NCI-H1930 (cell line): Measurements from ENCODE around the gene PLCB1.

Source experiments
- DNase-seq, 2 experiments: peaks; one replicate each; lab custom pipeline; 2025; lab: John Stamatoyannopoulos, UW

The PLCB1 gene

GRCh38 chr20:8129211-8129976 is 2.7 kb upstream of the PLCB1 start:
- DNase-seq: no peak

- no peak for DNase-seq
These were observed 1.1 kb upstream of the PLCB1 start for GRCh38 chr20:8130840-8131526.

GRCh38 chr20:8132484-8133309 is 631 bp downstream of the PLCB1 start:
- no peak for DNase-seq

- DNase-seq: no peak
These were observed 1.3 kb downstream of the PLCB1 start for GRCh38 chr20:8133310-8133768.

- DNase-seq: no peak
These were observed 1.9 kb downstream of the PLCB1 start for GRCh38 chr20:8133851-8134451.

- no peak for DNase-seq
These were observed 7.8 kb downstream of the PLCB1 start for GRCh38 chr20:8139899-8140298.

GRCh38 chr20:8143474-8143873 is 11.4 kb downstream of the PLCB1 start:
- no peak for DNase-seq

GRCh38 chr20:8144282-8145245 is 12.5 kb downstream of the PLCB1 start:
- no peak for DNase-seq

- DNase-seq: no peak
These were observed 13.4 kb downstream of the PLCB1 start for GRCh38 chr20:8145246-8146168.

- no peak for DNase-seq
These were observed 15.4 kb downstream of the PLCB1 start for GRCh38 chr20:8147476-8147875.

GRCh38 chr20:8148501-8148900 is 16.4 kb downstream of the PLCB1 start:
- DNase-seq: no peak

- DNase-seq: no peak
These were observed 18.5 kb downstream of the PLCB1 start for GRCh38 chr20:8150591-8150990.

GRCh38 chr20:8151372-8151771 is 19.3 kb downstream of the PLCB1 start:
- DNase-seq: no peak

GRCh38 chr20:8152183-8152582 is 20.1 kb downstream of the PLCB1 start:
- no peak for DNase-seq

GRCh38 chr20:8152847-8153246 is 20.8 kb downstream of the PLCB1 start:
- no peak for DNase-seq

GRCh38 chr20:8153281-8153908 is 21.3 kb downstream of the PLCB1 start:
- DNase-seq: no peak

GRCh38 chr20:8154638-8155037 is 22.6 kb downstream of the PLCB1 start:
- no peak for DNase-seq

GRCh38 chr20:8155229-8155628 is 23.2 kb downstream of the PLCB1 start:
- no peak for DNase-seq

GRCh38 chr20:8155812-8156211 is 23.7 kb downstream of the PLCB1 start:
- no peak for DNase-seq
